Tracheal epithelial cell (primary cell): Measurements from ENCODE around the gene MTFR2. TPM values are rescaled to one million over a fixed set of nuclear protein-coding genes. Genes with fewer than 3 reads are reported as not detected.

ENCODE experiments used
- total RNA-seq: library from RNA; depleted of rRNA; stranded (reverse); fragments of >200 nt; gene quantifications from 2 replicates; pipeline ENCODE4 v1.2.1, GENCODE V29; 2014

The MTFR2 gene
- total RNA-seq: 0.24 and 0.64 TPM in 2 replicates

DNA sequence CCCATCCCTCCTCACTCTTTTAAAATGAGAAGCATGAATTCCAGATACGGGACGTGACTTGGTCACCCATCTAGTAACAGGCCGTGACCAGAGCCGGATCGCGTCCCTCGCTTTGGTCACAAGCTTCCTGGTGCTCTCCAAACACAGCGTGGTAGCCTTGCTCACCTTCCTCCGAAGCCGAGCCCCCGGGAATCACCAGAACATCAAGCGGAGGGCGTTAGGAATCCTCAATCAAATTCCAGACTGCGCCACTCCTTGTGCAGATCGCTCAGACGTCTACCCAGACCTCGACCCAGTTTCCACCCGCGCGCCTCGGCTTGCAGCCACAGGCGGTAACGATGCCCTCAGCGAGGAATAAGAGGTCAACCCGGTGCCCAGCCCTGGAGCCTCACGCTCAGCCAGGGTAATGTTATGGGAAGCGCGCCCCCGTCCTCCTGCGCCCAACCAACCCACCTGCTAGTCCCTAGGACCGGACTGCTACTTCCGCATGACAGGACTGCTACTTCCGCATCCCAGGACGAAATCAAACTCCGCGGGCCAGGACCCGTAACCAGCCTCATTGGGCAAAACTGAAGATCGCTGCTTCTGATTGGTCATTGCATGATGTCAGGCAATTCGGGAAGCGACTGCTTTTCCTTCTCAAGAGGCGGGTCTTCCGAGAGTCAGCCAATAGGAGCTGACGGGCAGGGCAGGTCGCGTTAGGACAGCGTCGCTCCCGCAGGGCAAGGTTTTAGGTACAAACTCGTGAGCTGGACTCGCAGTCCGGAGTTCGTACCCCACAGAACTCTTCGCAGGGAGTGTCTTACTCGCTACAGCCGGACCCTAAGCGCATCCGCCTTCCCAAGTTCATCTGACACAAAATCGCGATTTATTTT lies at the start of gene MTFR2:
TSS of gene MTFR2 (minus strand) at position 501 of the 875 bp plus-strand sequence. CDS start 1,212 bp downstream, outside the sequence.

DNA sequence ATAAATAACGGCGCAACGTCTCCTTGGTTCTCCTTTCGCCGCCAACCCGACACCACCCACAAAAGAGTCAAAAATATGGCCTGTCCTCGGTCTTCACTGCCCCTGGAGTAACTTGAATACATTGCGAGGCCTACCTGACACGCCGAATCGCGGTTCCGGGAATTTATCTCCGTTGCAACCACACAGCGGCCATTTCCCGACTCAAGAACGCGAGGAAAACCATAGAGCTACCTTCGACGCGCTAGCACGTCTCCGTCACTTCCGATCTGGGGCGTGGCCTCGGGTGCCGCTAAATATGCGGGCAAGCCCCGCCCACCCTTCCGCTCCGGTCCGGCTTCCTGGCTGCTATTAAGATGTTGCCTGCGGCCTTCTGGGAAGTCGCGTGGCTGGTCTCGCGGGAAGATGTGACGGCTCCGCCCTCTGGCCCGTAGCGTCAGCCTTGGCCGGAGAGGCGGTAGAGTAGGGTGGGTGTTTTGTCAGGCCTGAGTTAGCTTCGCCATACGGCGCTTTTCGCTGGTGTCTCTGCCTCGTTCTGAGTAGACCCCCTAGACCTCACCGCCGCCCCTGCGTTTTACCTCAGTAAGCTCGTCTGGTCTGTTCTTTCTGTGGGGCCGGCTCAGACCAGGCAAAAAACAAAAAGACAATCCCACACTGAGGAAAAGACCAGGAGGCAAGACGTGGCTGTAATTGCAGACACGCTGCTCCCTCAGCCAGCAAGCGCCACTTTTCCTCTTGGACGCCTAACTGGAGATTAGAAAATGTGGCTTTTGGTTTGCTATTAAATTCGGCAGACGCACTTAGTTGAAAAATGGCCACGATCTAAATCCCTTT lies 39.7 kb upstream of the MTFR2 start, which contains the start of gene BCLAF1:
TSS of gene BCLAF1 (minus strand) at position 268 of the 831 bp plus-strand sequence. CDS start 9,980 bp downstream, outside the sequence.

Other genes with a start within 250 kb of the MTFR2 start
- 47.7 and 60.7 TPM in 2 replicates for gene BCLAF1, start 39.5 kb upstream of the MTFR2 start, total RNA-seq